IMR-90 (cell line): ENCODE measurements around the gene WNK3. TPM values are rescaled to one million over a fixed set of nuclear protein-coding genes. Genes with fewer than 3 reads are reported as not detected.

Experiments used
- ATAC-seq: fragments of 200-7000 bp; cut with Tn5 transposase; 2 replicates; pipeline ENCODE4 v1.9.1; 2020; ENCODE audit warnings: low read depth, mild to moderate bottlenecking, moderate library complexity
- BruUV-seq: library from RNA; stranded (reverse); fragments of 400-500 nt; replicated peaks from 2 replicates; lab custom pipeline; 2021; lab: Mats Ljungman, UMichigan
- CTCF ChIA-PET: fragments of 300-600 bp; formaldehyde crosslinking; extraction: SDS; loops from one replicate; lab custom pipeline; 2021; ENCODE audit warnings: antibody characterized with exemption; lab: Yijun Ruan, JAX
- POLR2A ChIA-PET: fragments of 300-600 bp; sonication (Branson Sonifier 250); formaldehyde crosslinking; loops from one replicate; lab custom pipeline; 2022; ENCODE audit warnings: antibody characterized with exemption; ENCODE audit not compliant: unreplicated experiment; lab: Charles Lee
- DNase-seq: peaks from one replicate; pipeline ENCODE4 v3.0.0; 2013
- H2AFZ ChIP-seq: replicated peaks from 2 replicates; pipeline ENCODE3; 2013; ENCODE audit warnings: low read length, mild to moderate bottlenecking; ENCODE audit not compliant: poor library complexity
- H2AK5ac ChIP-seq: 2 replicates; pipeline ENCODE4 v1.6.1; 2013; ENCODE audit warnings: low read depth, low read length, inconsistent platforms
- H2AK9ac ChIP-seq: replicated peaks from 2 replicates; pipeline ENCODE3; 2013; ENCODE audit warnings: mild to moderate bottlenecking, low read depth, low read length, moderate library complexity; ENCODE audit not compliant: poor library complexity
- H2BK120ac ChIP-seq: 2 replicates; pipeline ENCODE4 v1.6.1; 2013; ENCODE audit warnings: low read depth, low read length, inconsistent platforms
- H2BK15ac ChIP-seq: 3 replicates; pipeline ENCODE4 v1.6.1; 2013; ENCODE audit warnings: low read depth, low read length, inconsistent platforms
- H2BK20ac ChIP-seq: 2 replicates; pipeline ENCODE4 v1.6.1; 2013; ENCODE audit warnings: low read depth, mild to moderate bottlenecking, inconsistent platforms, low read length, moderate library complexity
- H2BK5ac ChIP-seq: 2 replicates; pipeline ENCODE4 v1.6.1; 2013; ENCODE audit warnings: mild to moderate bottlenecking, low read depth, low read length, inconsistent platforms; ENCODE audit not compliant: poor library complexity, severe bottlenecking
- H3K14ac ChIP-seq: replicated peaks from 2 replicates; pipeline ENCODE4 v1.6.1; 2013; ENCODE audit warnings: low read depth, low read length, inconsistent platforms
- H3K18ac ChIP-seq: 2 replicates; pipeline ENCODE4 v1.6.1; 2013; ENCODE audit warnings: low read depth, low read length, control low read depth
- H3K23ac ChIP-seq: 2 replicates; pipeline ENCODE4 v1.6.1; 2013; ENCODE audit warnings: low read depth, low read length, inconsistent platforms
- H3K27ac ChIP-seq: 2 replicates; pipeline ENCODE4 v1.5.1; 2013; ENCODE audit warnings: mild to moderate bottlenecking, control low read depth, low read length; ENCODE audit not compliant: insufficient read depth
- H3K27me3 ChIP-seq: 2 replicates; pipeline ENCODE4 v1.6.1; 2013; ENCODE audit warnings: low read length; ENCODE audit not compliant: control insufficient read depth, insufficient read depth
- H3K36me3 ChIP-seq: 2 replicates; pipeline ENCODE4 v1.6.1; 2013; ENCODE audit warnings: low read length, mixed read lengths; ENCODE audit not compliant: control insufficient read depth, insufficient read depth
- H3K4ac ChIP-seq: 2 replicates; pipeline ENCODE4 v1.6.1; 2013; ENCODE audit warnings: low read depth, low read length, inconsistent platforms
- H3K4me1 ChIP-seq: 2 replicates; pipeline ENCODE4 v1.6.1; 2013; ENCODE audit warnings: low read length, mixed read lengths; ENCODE audit not compliant: control insufficient read depth, insufficient read depth
- H3K4me2 ChIP-seq: 2 replicates; pipeline ENCODE4 v1.6.1; 2013; ENCODE audit warnings: low read depth, mild to moderate bottlenecking, control low read depth, low read length, moderate library complexity
- H3K4me3 ChIP-seq: 2 replicates; pipeline ENCODE4 v1.5.1; 2013; ENCODE audit warnings: low read depth, mild to moderate bottlenecking, control low read depth, low read length, moderate library complexity; ENCODE audit not compliant: insufficient read depth
- H3K56ac ChIP-seq: 2 replicates; pipeline ENCODE4 v1.6.1; 2013; ENCODE audit warnings: low read length, inconsistent platforms; ENCODE audit not compliant: insufficient read depth; ENCODE audit errors: extremely low read depth
- H3K79me1 ChIP-seq, 2 experiments: 2 replicates each; pipeline ENCODE4 v1.6.1; 2013; ENCODE audit warnings: low read length in 2 of 2, inconsistent platforms in 1 of 2, low read depth in 1 of 2
- H3K9ac ChIP-seq: 2 replicates; pipeline ENCODE4 v1.6.1; 2013; ENCODE audit warnings: low read depth, low read length, control low read depth
- H3K9me1 ChIP-seq: 2 replicates; pipeline ENCODE4 v1.6.1; 2013; ENCODE audit warnings: low read length, inconsistent platforms; ENCODE audit not compliant: insufficient read depth
- H3K9me3 ChIP-seq: 2 replicates; pipeline ENCODE4 v1.6.1; 2013; ENCODE audit warnings: low read length; ENCODE audit not compliant: control insufficient read depth, insufficient read depth
- H4K20me1 ChIP-seq: 2 replicates; pipeline ENCODE4 v1.6.1; 2013; ENCODE audit warnings: low read length, inconsistent platforms; ENCODE audit not compliant: insufficient read depth
- H4K5ac ChIP-seq: 2 replicates; pipeline ENCODE4 v1.6.1; 2013; ENCODE audit warnings: mild to moderate bottlenecking, low read depth, low read length, control low read depth
- H4K8ac ChIP-seq, 2 experiments: 2 replicates each; pipeline ENCODE4 v1.6.1; 2013; ENCODE audit warnings: low read depth in 2 of 2, low read length in 2 of 2, control low read depth in 1 of 2, inconsistent platforms in 1 of 2
- H4K91ac ChIP-seq: 2 replicates; pipeline ENCODE4 v1.6.1; 2013; ENCODE audit warnings: low read depth, low read length, inconsistent platforms; ENCODE audit not compliant: insufficient read depth
- CHD1 ChIP-seq: IDR thresholded peaks from 2 replicates; pipeline ENCODE4 v1.6.1; 2012; ENCODE audit warnings: low read depth, low read length, improper control_type of control experiment
- POLR2A ChIP-seq: IDR thresholded peaks from 2 replicates; pipeline ENCODE4 v1.6.1; 2012; ENCODE audit warnings: mild to moderate bottlenecking, low read depth, low read length
- WGBS, 2 experiments: methylation state at CpG; one replicate each; pipeline versions ENCODE4 v1.1.5 to v1.1.7; 2013; ENCODE audit warnings: missing lambda C conversion rate in 2 of 2; ENCODE audit not compliant: insufficient read length in 1 of 2; ENCODE audit errors: extremely low coverage in 2 of 2; 5-methylcytosine and 5-hydroxymethylcytosine counted together
- dilution Hi-C: fragments of 300-500 bp; cut with HindIII; formaldehyde crosslinking; loops from one replicate; pipeline ENCODE4 v1.14.3; 2018; ENCODE audit warnings: low sequenced_read_pairs; ENCODE audit not compliant: unreplicated experiment
- in situ Hi-C: fragments of 300-500 bp; cut with MboI; formaldehyde crosslinking; loops from 3 replicates; pipeline ENCODE4 v1.14.3; 2019; ENCODE audit warnings: low sequenced_read_pairs, inconsistent platforms, mixed read lengths
- intact Hi-C: fragments of 100-400 bp; cut with micrococcal nuclease; formaldehyde crosslinking; loops from 2 replicates; pipeline ENCODE4 v1.10.0; 2022
- polyA plus RNA-seq, 3 experiments: library from polyadenylated mRNA; depleted of rRNA; stranded (reverse); fragments of >200 nt; gene quantifications; 2 replicates each; pipeline ENCODE4 v1.2.3, GENCODE V29; 2012; ENCODE audit warnings: low replicate concordance in 1 of 3
- total RNA-seq: library from RNA; depleted of rRNA; stranded (reverse); fragments of >200 nt; gene quantifications from 2 replicates; pipeline ENCODE4 v1.2.3, GENCODE V29; 2012

Gene WNK3
- total and polyA plus RNA-seq, 2 of the 4 experiments (the other 2 are of a cell fraction) = 0.15 to 1.4 TPM

DNA sequence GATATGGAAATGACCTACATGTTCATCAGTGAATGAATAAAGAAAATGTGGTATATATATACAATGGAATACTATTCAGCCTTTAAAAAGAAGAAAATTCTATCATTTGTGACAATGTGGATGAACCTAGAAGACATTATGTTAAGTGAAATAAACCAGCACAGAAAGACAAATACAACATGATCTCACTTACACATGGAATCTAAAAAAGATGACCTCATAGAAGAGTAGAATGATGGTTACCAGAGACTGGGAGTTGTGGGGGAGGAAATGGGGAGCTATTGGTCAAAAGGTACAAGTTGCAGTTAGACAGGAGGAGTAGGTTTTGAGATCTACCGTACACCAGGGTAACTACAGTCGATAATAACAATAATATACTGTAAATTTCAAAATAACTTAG is 51.5 kb downstream of the WNK3 start:
- Histone ChIP-seq H4K5ac (no peak overlapping the region), H4K8ac (no peak overlapping the region), H3K18ac (no peak overlapping the region), H3K14ac (no peak overlapping the region), H3K4me3 (no peak overlapping the region), H2AFZ (no peak overlapping the region), H3K9ac (no peak overlapping the region), H4K20me1 (no peaks in the 10 kb centered on the region), H3K23ac (no peak overlapping the region), H3K4me2 (no peak overlapping the region), H3K4me1 (no peaks in the 10 kb centered on the region), H2AK9ac (no peak overlapping the region), H3K56ac (no peak overlapping the region), H2BK20ac (no peak overlapping the region), H3K9me1 (no peaks in the 10 kb centered on the region), H2BK15ac (no peak overlapping the region), H4K91ac (no peak overlapping the region), H2BK120ac (no peak overlapping the region), H2AK5ac (no peak overlapping the region), H3K79me1 (no peaks in the 10 kb centered on the region), H3K27me3 (no peaks in the 10 kb centered on the region), H3K27ac (no peak overlapping the region), H3K4ac (no peak overlapping the region), H3K36me3 (no peaks in the 10 kb centered on the region), H3K9me3 (no peaks in the 10 kb centered on the region), H2BK5ac (no peak overlapping the region)
- no CpG with 5 or more reads among the region's 2 CpGs for WGBS, 2 experiments
- POLR2A ChIA-PET = no interaction called here
- dilution Hi-C loops (no loop called here), in situ Hi-C loops (no loop called here), intact Hi-C loops (no loop called here)
- CTCF ChIA-PET = no interaction called here
- DNase-seq = no peak
- no TSS peak for BruUV-seq
- ATAC-seq = no peak
- TF ChIP-seq POLR2A (no peak), CHD1 (no peak)
